Progenitor cell of endocrine pancreas (in vitro differentiated cells): ENCODE results near the gene ANKRD39. TPM values are rescaled to one million over a fixed set of nuclear protein-coding genes. Genes with fewer than 3 reads are reported as not detected.

Experiments
- DNase-seq: peaks from one replicate; pipeline ENCODE4 v3.0.0; 2021; ENCODE audit warnings: low spot score; ENCODE audit not compliant: unreplicated experiment
- H3K27ac Mint-ChIP-seq: 2 replicates; pipeline ENCODE4 v1.8.0; 2021; ENCODE audit warnings: mild to moderate bottlenecking, moderate library complexity, mixed read lengths
- H3K27me3 Mint-ChIP-seq: 2 replicates; pipeline ENCODE4 v1.8.0; 2021; ENCODE audit warnings: mixed read lengths
- H3K36me3 Mint-ChIP-seq: 2 replicates; pipeline ENCODE4 v1.8.0; 2022; ENCODE audit warnings: mixed read lengths; ENCODE audit not compliant: insufficient read depth
- H3K4me1 Mint-ChIP-seq: 2 replicates; pipeline ENCODE4 v1.8.0; 2021; ENCODE audit warnings: low read depth, mixed read lengths
- H3K4me3 Mint-ChIP-seq: 2 replicates; pipeline ENCODE4 v1.8.0; 2021; ENCODE audit warnings: low read depth, mild to moderate bottlenecking, moderate library complexity, mixed read lengths
- H3K9me3 Mint-ChIP-seq: 2 replicates; pipeline ENCODE4 v1.8.0; 2021; ENCODE audit warnings: low read depth, mixed read lengths
- CTCF ChIP-seq: fragments of 200-600 bp; sonication (generic); IDR thresholded peaks from one replicate; pipeline ENCODE4 v1.5.0; 2021; ENCODE audit warnings: antibody characterized with exemption, mild to moderate bottlenecking; ENCODE audit not compliant: unreplicated experiment
- total RNA-seq: library from RNA; stranded (reverse); gene quantifications from 2 replicates; pipeline ENCODE4 v1.2.1, GENCODE V29; 2021

ANKRD39 gene
- total RNA-seq, 1 donor from 2014 or later: 16.1 TPM

DNA sequence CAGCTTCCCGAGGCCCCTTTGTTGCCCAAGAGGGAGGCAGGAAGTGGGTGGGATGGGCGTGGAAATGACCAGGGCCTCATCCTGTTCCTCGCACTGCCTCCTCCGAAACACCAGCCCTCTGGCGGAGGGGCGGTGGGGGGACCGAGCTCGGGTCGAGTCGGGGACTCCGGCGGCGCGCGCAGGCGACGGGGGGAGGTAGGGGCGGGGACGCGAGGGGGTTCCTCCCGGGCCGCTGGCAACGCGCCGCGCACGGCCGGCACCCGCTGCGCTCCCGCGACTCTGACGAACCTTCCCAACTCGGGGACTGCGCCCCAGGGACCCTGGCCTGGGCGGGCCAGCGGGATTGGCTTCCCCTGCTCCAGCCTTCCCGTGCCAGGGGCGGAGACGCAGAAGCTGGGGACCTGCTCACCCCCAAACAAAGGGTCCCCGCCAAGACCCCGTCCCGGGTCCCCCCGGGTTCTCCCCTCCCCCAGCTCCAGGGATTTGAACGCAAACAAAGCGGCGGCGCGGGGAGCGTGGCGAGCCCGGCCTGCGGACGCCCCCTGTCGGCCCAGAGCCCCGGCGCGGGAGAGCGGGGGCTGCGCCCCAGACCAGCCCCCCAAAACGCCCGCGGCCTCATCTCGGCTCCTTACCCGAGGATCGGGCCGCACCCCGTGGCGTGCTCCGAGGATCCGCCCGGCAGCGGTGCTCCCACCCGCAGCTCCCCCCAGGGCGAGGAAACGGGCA lies 10.9 kb upstream of the ANKRD39 start:
- peak; percentile 77 for TF ChIP-seq CTCF
- Mint-ChIP-seq H3K27me3 (peaks cover under 1% of the 10 kb centered on the region), H3K9me3 (no peaks in the 10 kb centered on the region), H3K4me1 (peaks cover 17% of the 10 kb centered on the region), H3K4me3 (peak overlapping the region; percentile 79), H3K27ac (peak overlapping the region; percentile 94), H3K36me3 (peaks cover 7% of the 10 kb centered on the region)
- DNase-seq: peak; percentile 84

GRCh38 chr2:96867756-96868554 lies 10.1 kb upstream of the ANKRD39 start:
- no peak for TF ChIP-seq CTCF
- H3K36me3 Mint-ChIP-seq: peaks cover 11% of the 10 kb centered on the region
- no peaks in the 10 kb centered on the region for H3K27me3 Mint-ChIP-seq
- DNase-seq: no peak
- peak overlapping the region; percentile 94 for H3K27ac Mint-ChIP-seq
- peaks cover 17% of the 10 kb centered on the region for H3K4me1 Mint-ChIP-seq
- peak overlapping the region; percentile 79 for H3K4me3 Mint-ChIP-seq
- H3K9me3 Mint-ChIP-seq: no peaks in the 10 kb centered on the region

- H3K4me1 Mint-ChIP-seq: peaks cover 17% of the 10 kb centered on the region
- H3K36me3 Mint-ChIP-seq: peaks cover 12% of the 10 kb centered on the region
- H3K9me3 Mint-ChIP-seq: no peaks in the 10 kb centered on the region
- TF ChIP-seq CTCF: no peak
- DNase-seq: no peak
- H3K27me3 Mint-ChIP-seq: no peaks in the 10 kb centered on the region
- H3K27ac Mint-ChIP-seq: peak overlapping the region; percentile 94
- peak overlapping the region; percentile 79 for H3K4me3 Mint-ChIP-seq
Measured at GRCh38 chr2:96866986-96867755, 9.4 kb upstream of the ANKRD39 start.

DNA sequence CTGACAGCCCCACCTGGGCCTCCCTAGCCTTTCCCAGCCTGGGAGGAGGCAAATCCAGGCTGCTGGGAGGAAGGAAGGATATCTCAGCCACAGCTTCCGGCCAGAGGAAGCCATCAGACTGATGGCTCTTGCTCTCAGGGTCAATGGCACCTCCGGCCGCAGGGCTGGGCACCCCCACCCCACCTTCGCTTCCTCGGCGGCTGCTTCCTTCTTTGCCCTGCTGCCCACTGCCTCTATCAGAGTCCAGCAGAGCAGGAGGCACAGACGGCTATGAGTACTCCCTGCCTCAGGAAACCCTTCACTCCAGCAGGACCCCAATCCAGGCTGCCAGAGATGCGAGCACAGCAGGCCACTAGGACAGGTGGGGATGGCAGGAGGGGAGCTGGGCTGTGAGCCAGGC lies 8.8 kb upstream of the ANKRD39 start:
- H3K27ac Mint-ChIP-seq: peak overlapping the region; percentile 89
- peak overlapping the region; percentile 63 for H3K4me3 Mint-ChIP-seq
- peaks cover 13% of the 10 kb centered on the region for H3K36me3 Mint-ChIP-seq
- H3K9me3 Mint-ChIP-seq: no peaks in the 10 kb centered on the region
- no peaks in the 10 kb centered on the region for H3K27me3 Mint-ChIP-seq
- no peak for DNase-seq
- peaks cover 17% of the 10 kb centered on the region for H3K4me1 Mint-ChIP-seq
- no peak for TF ChIP-seq CTCF

- Mint-ChIP-seq H3K36me3 (peaks cover 13% of the 10 kb centered on the region), H3K9me3 (no peaks in the 10 kb centered on the region), H3K27ac (no peak overlapping the region), H3K27me3 (no peaks in the 10 kb centered on the region), H3K4me3 (no peak overlapping the region), H3K4me1 (peaks cover 17% of the 10 kb centered on the region)
- DNase-seq: no peak
- TF ChIP-seq CTCF: no peak
Measured at GRCh38 chr2:96866149-96866548, 8.3 kb upstream of the ANKRD39 start.
